Hepatic stellate cell (primary cell): ENCODE data around the gene PRR13.
"Not testable (repeated sequence)": the region's sequence is repeated elsewhere in the genome, so short reads cannot be mapped to it uniquely, and the experiment has no call there.

ENCODE experiments used
- DNase-seq: peaks from one replicate; pipeline ENCODE4 v3.0.0; 2011; ENCODE audit warnings: low spot score

The PRR13 gene

DNA sequence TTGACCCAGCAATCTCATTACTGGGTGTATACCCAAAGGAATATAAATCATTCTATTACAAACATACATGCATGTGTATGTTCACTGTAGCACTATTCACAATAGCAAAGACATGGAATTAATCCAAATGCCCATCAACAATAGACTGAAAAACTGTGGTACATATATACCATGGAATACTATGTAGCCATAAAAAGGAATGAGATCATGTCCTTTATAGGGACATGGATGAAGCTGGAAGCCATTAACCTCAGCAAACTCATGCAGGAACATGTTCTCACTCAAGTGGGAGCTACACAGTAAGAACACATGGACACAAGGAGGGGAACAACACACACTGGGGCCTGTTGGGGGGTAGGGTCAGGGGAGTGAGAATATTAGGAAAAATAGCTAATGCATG, 2.0 kb upstream of the PRR13 start:
- not testable (repeated sequence) for DNase-seq

DNA sequence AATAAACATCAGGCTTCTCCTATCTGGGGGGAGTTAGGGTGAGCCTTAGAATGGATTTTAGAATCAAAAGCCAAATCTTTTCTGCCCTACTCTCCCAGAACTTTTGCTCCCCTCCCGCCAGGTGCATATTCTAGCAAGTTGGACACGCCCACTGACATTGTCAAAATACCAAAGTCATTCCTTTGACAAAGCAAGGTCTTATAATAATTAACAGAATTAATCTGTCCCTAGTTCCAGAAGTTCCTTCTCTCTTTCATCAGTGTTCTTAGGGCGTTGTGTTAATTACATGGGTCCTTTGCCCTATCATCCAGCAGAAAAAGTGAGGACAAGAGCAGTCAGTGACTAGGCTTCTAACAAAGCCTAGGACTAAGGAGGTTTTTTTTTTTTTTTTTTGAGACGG, 2.4 kb downstream of the PRR13 start:
- no peak for DNase-seq

DNA sequence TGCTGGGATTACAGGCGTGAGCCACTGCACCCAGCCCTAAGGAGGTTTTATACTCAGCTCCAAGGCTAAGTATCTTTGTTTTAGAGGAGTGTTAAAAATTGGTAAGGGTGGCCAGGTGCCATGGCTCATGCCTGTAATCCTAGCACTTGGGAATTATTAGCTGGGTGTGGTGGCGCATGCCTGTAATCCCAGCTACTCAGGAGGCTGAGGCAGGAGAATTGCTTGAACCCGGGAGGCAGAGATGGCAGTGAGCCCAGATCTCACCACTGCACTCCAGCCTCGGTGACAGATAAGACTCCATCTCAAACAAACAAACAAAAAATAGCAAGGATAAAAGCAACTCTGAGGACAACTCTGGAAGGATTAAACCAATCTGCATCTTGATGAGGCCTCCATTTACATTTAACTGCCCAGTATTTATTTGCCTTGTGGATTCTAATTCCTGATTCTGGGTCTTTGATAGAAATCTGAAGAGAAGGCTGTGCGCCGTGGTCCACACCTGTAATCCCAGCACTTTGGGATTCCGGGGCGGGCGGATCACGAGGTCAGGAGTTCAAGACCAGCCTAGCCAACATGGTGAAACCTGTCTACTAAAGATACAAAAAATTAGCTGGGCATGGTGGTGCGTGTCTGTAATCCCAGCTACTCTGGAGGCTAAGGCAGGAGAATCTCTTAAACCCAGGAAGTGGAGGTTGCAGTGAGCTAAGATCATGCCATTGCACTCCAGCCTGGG, 3.2 kb downstream of the PRR13 start:
- not testable (repeated sequence) for DNase-seq

DNA sequence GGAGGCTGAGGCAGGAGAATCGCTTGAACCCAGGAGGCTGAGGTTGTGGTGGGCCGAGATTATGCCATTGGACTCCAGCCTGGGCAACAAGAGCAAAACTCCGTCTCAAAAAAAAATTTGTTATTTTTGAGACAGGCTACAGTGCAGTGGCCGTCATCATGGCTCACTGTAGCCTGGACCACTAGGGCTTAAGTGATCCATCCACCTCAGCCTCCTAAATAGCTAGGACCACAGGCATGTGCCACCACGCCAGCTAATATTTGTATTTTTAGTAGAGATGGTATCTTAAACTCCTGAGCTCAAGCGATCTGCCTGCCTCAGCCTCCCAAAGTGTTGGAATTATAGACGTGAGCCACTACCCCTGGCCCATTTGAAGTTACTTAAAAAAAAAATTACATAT, 9.4 kb downstream of the PRR13 start:
- DNase-seq = no peak

DNA sequence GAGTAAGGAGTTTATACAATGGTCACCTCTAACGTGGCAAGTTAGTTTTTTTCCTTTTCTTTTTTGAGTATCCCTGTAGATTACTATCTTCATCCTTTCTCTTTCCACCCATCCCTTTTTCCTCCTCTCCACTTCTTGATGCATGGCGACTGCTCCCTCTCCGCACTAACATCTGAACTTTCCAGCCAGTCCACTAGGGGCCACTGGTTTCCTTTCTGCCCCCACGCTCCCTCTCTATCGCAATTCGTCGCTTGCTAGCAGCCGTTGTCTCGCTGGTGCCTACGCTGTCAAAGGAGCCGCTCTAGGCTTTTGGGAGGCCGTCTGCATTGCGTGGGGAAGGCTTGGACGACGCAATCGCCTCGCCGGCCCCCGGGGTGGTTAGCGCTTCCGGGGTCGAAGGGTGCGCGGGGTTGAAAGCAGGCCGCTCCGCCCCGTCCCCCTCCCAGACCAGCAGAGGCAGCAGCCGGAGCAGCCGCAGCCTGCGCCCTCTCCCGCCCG, 10.2 kb downstream of the PRR13 start, which contains the start of gene PCBP2:
TSS of gene PCBP2 (plus strand) at position 442 of the 498 bp plus-strand sequence. CDS start 2,699 bp downstream, outside the sequence.
- DNase-seq = peak; percentile 98

DNA sequence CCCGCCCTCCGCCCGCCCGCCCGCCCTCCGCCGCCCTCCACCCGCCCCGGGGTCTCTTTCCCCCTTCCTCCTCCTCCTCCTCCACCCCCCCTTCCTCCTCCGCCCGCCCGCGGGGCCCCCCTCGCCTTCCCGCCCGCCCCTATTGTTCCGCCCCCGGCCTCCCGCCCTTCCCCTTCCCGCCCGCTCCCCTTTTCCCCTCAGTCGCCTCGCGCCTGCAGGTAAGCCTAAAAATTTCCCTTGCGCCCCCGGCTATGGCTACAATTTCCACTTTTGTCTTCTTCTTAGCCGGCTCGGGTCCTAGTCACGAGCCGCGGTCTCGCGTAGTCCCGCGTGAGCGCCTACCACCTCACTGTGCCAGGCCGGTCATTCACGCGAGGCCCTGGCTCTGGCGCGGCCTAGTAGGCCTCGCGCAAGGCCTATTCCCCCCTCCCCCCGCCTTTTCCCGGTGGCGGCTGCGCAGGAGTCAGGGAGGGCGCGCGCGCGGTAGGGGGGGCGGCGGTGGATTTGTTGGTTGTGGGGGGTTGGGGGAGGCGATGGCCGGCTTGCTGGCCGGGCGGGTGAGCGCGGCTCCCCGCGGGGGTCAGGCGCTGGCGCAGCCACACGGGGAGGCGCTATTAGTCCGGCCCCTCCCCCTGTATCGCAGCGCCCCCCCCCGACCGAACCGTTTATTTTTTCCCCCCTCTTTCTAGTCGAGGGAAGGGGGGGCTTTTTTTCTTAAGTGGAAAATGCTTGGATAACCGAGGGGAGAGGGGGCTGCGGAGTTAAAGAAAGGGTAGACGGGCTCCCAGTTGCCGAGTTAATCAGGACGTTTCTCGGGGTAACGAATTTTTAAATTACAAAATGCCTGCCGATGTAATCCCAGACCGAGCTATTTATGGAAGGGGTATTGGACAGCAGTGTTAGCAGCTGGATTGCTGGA, 10.9 kb downstream of the PRR13 start:
- DNase-seq = peak; percentile 84

DNA sequence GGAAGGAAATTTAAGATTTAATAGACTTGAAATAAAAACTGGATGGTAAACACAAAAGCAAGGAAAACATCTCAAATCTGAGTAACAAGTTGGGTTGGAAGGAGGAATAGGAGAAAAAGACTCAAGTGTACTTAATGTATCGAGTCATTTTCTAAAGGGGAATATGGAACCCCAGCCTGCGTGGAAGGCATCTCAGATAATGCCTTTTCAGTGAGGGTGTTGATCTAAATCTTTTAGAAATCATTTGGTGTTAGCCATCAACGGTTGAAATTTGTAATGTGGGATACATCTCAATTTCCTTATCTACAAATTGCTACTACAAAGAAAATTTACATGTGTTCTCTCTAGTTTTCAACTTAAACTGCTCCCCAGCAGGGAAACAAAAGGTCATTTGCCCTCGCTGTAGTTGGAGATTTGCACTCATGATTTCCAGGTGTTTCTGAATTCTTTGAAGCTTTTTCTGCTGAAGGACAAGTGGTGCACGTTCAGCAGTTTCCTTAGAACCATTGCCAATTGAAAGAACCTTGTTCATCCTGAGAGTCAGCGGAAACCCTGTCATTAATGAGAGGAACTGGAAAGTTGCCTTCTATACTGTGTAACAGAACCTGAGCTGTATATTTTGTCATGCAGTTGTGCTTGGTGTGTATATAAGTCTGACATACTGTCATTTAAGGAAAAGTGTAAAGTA, 12.6 kb downstream of the PRR13 start:
- no peak for DNase-seq

DNA sequence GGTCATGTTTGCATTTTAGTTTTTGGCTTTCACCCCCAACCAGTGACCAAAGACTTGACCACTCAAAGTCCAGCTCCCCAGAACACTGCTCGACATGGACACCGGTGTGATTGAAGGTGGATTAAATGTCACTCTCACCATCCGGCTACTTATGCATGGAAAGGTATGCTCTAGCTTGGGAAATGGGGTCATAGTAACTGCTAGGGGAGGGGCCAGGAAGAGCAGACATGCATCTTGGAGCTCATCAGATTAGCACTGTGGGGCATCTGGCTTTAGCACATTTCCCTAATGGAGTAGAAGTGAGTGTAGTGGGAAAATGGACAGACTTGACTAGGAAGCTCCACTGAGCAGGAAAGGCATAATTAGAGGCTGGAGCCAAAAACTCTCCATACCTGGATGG, 13.2 kb downstream of the PRR13 start:
- no peak for DNase-seq

DNA sequence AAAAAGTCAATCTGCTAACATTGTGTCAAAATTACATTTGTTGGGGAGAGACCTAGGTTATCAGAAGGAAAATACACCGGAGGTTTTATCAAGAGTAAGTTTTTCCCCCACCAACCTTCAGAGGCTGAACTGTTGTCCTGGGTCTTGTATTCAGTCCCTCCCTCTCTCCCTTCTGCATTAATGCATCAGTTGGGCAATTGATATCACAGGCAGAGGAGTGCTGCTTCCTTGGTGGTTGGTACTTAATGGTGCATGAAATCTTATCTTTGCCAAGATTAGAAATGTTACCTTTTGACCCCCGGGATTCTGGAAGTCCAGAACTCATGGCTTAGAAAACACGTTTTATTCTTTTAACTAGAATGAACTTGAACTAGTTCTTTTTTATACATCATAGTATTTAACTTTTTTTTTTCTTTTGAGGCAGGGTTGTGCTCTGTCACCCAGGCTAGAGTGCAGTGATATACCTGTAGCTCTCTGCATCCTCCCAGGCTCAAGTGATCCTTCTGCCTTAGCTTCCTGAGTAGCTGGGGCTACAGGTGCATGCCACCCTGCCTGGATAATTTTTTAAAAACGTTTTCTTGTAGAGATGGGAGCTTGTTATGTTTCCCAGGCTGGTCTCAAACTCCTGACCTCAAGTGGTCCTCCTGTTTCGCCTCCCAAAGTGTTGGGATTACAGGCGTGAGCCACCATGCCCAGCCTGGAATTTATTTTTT, 15.3 kb downstream of the PRR13 start:
- no peak for DNase-seq

DNA sequence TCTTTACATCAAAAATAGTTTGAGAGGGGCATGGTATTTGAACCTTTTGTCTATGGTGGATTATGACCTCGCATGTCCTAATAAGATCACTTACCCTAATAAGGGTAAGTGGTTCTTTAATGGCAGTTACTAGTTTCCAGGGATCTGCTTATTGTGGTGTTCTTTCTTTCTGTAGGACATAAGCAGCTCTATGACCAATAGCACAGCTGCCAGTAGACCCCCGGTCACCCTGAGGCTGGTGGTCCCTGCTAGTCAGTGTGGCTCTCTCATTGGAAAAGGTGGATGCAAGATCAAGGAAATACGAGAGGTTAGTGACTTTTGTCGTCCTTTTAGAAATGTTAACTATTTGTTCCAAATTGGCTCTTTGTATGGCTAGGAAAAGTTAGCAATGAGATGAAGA, 17.6 kb downstream of the PRR13 start:
- DNase-seq = no peak

DNA sequence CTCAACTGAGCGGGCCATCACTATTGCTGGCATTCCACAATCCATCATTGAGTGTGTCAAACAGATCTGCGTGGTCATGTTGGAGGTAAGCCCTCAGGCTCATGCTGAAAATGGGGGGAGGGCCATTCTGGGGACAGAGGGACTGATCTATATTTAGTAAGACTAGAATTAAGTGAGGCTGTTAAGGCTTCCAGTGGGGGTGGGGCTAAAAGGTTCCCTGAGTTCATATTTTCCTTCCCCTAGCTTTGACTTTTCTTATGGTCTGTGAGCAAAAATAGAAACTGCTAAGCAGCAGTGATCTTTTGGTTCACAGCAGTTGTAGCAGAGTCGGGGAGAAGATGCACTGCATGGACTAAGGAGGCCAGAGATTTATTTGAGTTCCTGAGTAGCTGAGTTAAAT, 19.5 kb downstream of the PRR13 start:
- no peak for DNase-seq

DNA sequence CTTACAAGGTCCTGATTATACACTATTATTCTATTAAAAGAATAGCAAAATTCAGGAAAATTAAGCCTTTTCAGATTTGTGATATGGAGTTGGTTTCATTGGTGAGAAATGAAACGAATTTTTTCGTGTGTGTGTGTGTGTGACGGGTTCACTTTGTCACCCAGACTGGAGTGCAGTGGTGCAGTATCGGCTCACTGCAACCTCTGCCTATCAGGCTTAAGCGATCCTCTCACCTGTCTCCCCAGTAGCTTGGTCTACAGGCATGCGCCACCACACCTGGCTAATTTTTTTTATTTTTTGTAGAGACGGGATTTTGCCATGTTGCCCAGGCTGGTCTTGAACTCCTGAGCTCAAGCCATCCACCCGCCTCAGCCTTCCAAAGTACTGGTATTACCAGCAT, 20.1 kb downstream of the PRR13 start:
- no peak for DNase-seq

DNA sequence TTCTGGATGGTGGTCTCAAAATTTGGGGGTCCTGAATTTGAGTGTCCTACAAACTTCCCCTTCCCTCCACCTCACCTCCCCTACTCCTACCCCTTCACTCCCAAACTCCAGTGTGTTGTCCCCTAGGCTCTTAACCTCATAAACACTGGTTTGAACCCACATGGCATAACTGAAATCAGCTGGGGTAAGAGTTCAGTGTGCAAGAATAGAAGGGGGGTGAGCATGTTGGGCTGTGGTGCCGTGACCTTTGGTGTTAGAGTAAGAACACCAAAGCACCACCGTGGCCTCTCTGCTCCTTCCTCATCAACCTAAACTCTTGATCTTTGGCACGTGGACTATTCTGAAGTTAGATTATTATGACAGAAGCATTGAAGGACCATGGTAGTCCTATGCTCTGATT, 21.4 kb downstream of the PRR13 start:
- no peak for DNase-seq

DNA sequence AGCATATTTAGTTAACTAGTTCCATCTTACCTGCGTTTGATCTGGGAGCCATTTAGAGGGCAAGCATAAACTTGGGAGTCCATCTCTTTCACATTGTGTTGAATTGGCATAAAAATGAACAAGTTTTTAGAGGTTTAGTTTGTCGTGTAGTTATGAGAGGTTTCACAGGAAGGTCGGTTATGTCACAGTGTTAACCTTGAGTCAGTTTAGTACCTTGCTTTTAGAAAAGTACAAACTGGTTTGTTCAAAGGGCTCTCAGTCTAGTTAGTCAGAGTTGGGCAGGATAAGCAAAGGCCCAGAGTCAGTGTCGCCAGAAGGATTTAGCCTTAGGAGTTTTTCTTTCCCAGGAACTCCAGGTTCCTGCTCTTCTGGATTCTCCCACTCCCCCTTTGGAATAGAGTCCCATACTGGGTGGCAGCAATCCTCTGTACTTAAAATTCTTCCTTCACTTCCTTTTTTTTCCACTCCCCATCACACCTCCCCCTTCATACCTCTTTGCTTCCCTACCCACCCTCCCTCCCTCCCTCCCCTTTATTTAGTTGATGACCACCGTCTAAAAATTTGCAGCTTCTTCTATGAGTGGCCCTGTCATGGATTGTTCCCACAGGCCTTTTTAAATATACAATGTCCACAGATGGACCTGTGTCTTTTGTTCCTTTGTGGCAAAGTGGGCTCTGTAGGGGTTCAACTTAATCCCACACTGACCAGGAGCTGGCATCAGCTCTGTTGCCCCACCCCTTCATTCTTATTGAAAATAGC, 22.4 kb downstream of the PRR13 start:
- no peak for DNase-seq

DNA sequence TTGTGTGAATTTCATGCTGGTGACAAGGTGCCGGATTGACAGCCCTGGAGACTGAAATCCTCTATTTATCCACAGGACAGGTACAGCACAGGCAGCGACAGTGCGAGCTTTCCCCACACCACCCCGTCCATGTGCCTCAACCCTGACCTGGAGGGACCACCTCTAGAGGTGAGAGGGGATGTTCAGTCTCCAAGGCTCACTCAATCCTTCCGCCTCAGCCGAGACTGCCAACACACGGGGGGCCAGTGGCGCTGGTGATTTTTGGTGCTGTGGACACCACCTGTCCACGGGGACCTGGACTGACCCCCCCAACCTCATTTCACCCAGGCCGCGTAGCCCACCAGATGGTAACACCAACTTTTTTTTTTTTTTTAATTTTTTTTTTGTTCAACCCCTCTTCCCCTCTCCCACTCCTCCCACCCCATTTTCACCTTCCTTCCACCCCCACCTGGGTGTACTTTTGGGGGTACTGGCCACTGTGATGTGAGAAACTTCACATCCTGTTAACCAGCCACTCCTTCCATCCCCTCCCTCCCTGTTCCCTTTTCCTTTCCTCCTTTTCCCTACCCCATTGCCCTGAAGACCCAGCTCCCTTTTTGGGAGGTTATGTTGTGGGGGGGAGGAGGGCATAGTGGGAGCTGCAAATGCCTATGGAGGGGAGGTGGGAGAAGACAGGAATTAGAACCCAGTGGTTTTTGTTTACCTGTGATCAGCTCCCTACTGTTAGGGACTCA, 23.3 kb downstream of the PRR13 start:
- no peak for DNase-seq

DNA sequence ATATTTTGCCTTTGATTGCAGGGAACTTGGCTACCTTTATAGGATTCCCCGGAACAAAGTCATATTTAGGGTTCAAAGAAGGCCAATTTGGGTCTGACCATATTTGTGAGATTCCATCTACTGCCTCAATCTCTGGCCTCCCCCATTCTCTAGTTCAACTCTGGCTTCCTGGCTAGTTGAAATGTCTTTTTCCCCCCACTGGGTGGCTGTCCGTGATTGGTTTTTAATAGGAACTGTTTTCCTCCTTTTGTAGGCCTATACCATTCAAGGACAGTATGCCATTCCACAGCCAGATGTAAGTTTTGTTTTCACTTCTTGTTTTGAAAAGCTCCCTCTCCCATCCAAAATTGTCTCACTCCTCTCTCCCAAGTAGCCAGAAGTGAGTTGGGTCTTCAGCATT, 24.1 kb downstream of the PRR13 start:
- DNase-seq = no peak

DNA sequence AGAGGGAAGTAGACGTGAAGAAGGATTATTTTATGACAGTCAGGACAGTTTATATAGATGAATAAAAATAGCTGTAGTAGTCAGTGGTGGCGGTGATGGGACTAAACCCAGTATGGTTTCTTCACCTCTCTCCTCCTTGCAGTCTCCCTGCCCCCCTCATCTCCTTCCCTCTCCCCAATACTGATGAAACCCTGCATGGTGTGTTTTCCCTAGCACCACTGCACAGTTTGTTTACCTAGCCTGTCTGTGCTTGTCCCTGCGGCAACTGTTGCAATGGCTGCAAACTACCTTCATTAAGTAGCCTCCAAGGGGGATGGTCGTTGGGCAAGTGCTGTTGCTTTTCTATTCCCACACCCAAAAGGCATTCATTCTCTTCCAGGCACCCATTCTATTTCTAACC, 25.1 kb downstream of the PRR13 start:
- DNase-seq = no peak

DNA sequence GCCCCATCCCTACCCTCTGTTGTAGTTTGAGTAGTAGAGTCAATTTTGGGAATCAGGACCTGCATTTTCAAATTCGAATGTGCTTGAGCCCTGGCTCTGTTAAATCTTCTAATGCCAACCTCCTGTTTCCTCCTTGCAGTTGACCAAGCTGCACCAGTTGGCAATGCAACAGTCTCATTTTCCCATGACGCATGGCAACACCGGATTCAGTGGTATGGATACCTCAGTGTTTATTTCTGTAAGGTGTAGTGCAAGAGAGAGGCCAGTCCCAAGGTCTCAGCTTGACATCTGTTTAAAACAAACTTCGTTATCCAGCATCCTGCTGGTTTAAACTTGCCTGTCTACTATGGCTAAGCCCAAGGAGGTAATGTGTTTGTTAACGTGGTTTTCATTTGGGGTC, 25.5 kb downstream of the PRR13 start:
- no peak for DNase-seq

DNA sequence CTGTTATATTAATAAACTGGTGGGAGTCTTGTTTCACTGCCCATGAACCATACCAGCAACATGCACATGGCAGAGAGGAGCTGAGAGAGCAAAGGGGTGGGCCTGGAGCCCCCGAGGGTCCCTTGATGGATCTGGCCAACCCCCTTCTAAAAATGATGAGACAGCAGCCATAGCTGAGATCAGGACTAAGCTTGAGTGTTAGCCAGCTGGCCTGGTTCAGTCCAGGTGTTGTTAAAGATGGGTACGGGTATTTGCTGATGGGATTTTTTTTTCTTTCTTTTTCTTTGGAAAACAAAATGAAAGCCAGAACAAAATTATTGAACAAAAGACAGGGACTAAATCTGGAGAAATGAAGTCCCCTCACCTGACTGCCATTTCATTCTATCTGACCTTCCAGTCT, 26.3 kb downstream of the PRR13 start:
- no peak for DNase-seq

DNA sequence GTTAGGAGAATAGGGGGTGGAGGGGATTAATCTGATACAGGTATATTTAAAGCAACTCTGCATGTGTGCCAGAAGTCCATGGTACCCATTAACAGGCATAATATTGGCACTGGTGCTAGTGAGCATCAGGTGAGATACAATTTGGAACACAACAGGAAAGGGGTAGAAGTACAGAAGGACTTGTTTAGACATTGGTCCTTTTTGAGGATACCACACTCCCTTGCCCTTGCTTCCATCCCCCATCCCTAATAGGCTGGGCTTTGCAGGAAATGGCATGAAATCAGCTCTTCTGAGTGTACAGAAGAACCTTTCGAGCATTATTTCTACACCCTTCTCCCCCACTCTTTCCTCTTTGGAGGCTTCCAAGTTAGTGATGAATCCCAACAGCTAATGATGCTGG, 26.7 kb downstream of the PRR13 start:
- DNase-seq = no peak
